ENCODE results near the gene TMEM231. TPM values are rescaled to one million over a fixed set of nuclear protein-coding genes. Genes with fewer than 3 reads are reported as not detected.

The TMEM231 gene
- total RNA-seq, 4 donors from 2014 or later: 5.1 to 21.8 (median 15.2) TPM

GRCh38 chr16:75566758-75567255 is 10.8 kb upstream of the TMEM231 start:
- peak overlapping the region; percentile 76 to 81 for H3K27ac ChIP-seq
- TF ChIP-seq POLR2A (IDR thresholded peaks at IDR 0.05) (no peak), CTCF (IDR thresholded peaks at IDR 0.05) (no peak)
- no peaks in the 10 kb centered on the region for H3K27me3 ChIP-seq
- intact Hi-C loops (cut with DNase I; ENCODE audit: low total_unique reads): loop anchor here (10.0 kb wide), 1 partner anchor 58 kb away; the partner anchor contains the start of gene ADAT1
- no peaks in the 10 kb centered on the region for H3K9me3 ChIP-seq
- DNase-seq: no peak
- peak overlapping the region; percentile 79 to 95 for H3K4me3 ChIP-seq
- H3K4me1 ChIP-seq: peaks cover 0 to 10% of the 10 kb centered on the region in 2 donors
- no peaks in the 10 kb centered on the region for H3K36me3 ChIP-seq

GRCh38 chr16:75566040-75566757 is 10.1 kb upstream of the TMEM231 start, which contains the start of gene GABARAPL2:
Gene GABARAPL2, plus strand, starts transcription at chr16:75566379. Its CDS starts 108 bp downstream, at chr16:75566487.
- peak; percentile 70 to 88 for TF ChIP-seq POLR2A (IDR thresholded peaks at IDR 0.05)
- TF ChIP-seq CTCF (IDR thresholded peaks at IDR 0.05): no peak
- Histone ChIP-seq H3K4me3 (peak within 1 kb of the TSS; percentile 79 to 95), H3K27ac (peak within 1 kb of the TSS; percentile 76 to 81), H3K4me1 (peaks cover 0 to 10% of the 10 kb centered on the region in 2 donors), H3K27me3 (no peaks in the 10 kb centered on the region), H3K9me3 (no peaks in the 10 kb centered on the region), H3K36me3 (no peaks in the 10 kb centered on the region)
- DNase-seq: peak; percentile 74 to 86
- intact Hi-C loops (cut with DNase I; ENCODE audit: low total_unique reads): loop anchor here (10.0 kb wide), 1 partner anchor 59 kb away; the partner anchor contains the start of gene ADAT1

DNA sequence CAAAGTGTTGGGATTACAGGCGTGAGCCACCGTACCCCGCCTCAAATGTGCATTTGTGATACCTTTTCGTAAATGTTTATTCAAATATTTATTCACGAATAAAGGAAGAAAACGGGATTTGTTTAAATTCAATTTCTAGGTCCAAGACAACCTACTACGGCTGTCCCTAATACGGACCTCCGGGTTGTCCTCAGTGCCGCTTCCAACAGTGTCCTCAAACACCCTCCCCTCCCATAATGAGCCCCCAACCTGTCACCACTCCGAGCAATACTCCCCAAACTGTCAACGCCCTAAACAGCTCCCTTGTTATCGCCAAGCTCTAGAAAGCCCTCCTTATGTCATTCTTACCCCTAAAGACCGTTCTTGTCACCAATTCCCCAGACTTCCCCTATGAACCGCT is 9.6 kb upstream of the TMEM231 start:
- TF ChIP-seq CTCF (IDR thresholded peaks at IDR 0.05) (no peak), POLR2A (IDR thresholded peaks at IDR 0.05) (no peak)
- intact Hi-C loops (cut with DNase I; ENCODE audit: low total_unique reads): loop anchor here (10.0 kb wide), 1 partner anchor 59 kb away; the partner anchor contains the start of gene ADAT1
- H3K27ac ChIP-seq: peak overlapping the region; percentile 76 to 81

DNA sequence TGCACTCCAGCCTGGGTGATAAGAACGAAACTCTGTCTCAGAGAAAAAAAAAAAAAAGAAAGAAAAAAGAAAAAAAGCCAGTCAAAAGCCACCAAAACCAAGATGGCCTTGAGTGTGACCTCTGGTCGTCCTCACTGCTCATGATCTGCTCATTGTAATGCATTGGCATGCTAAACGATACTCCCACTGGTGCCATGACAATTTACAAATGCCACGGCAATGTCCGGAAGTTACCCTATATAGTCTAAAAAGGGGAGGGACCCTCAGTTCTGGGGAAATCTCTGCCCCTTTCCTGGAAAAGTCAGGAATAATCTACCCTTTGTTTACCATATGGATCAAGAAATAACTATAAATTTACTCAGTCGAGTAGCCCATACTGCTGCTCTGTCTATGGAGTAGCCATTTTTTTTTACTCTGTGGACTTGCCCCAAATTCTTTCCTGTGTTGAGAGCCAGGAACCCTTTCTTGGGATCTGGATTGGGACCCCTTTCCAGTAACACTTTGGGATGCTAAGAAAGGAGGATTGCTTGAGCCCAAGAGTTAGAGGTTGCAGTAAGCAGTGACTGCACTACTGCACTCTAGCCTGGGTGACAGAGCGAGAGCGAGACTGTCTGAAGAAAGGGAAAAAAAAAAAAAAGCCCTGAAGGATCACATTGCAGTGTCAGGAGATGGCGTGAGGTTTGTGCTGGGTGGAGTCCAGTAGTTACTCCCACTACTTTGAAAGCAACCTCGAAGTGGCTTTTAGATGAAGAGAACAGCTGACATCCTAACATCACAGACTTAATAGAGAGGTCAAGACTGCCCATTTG is 3.7 kb upstream of the TMEM231 start:
- intact Hi-C loops (cut with DNase I; ENCODE audit: low total_unique reads): loop anchor here (10.0 kb wide), 1 partner anchor 65 kb away; the partner anchor contains the start of gene ADAT1
- Histone ChIP-seq H3K27me3 (no peaks in the 10 kb centered on the region), H3K36me3 (no peaks in the 10 kb centered on the region), H3K27ac (no peak overlapping the region), H3K4me3 (no peak overlapping the region), H3K4me1 (no peaks in the 10 kb centered on the region), H3K9me3 (no peaks in the 10 kb centered on the region)
- DNase-seq: no peak
- no peak for TF ChIP-seq CTCF (IDR thresholded peaks at IDR 0.05)

More for the DNA sequence above, 9.6 kb upstream of the TMEM231 start:
- peak overlapping the region; percentile 79 to 95 for H3K4me3 ChIP-seq
- H3K27me3 ChIP-seq: no peaks in the 10 kb centered on the region
- DNase-seq: no peak
- peaks cover 0 to 10% of the 10 kb centered on the region in 2 donors for H3K4me1 ChIP-seq
- no peaks in the 10 kb centered on the region for H3K9me3 ChIP-seq
- H3K36me3 ChIP-seq: no peaks in the 10 kb centered on the region

All from uterus (tissue), 4 donors.